ENCODE data around the gene CCT8.

Gene CCT8

GRCh38 chr21:29073222-29074006, at the start of gene CCT8:
CCT8 (minus strand) TSS chr21:29073648; CDS start chr21:29073590, 58 bp downstream.
- POLR2A ChIA-PET: interaction anchor here (0.7 to 2.9 kb wide), 16 partner anchors 9 to 227 kb away, joined by 3 to 14 read pairs (median 4); partner anchors contain the start of genes LTN1, RWDD2B and USP16
- DNase-seq (ENCODE audit: extremely low spot score): peak; percentile 100
- CTCF ChIA-PET: no interaction called here
- TF ChIP-seq ELF4 (IDR thresholded peaks at IDR 0.05) (peak; percentile 81), SP1 (IDR thresholded peaks at IDR 0.05) (no peak; the same call in 1 of the 2 replicates), L3MBTL2 (conservative IDR thresholded peaks at IDR 0.05) (peak; percentile 63)

GRCh38 chr21:29121759-29122158, 48.3 kb upstream of the CCT8 start:
- CTCF ChIA-PET: no interaction called here
- POLR2A ChIA-PET: no interaction called here
- no peak for DNase-seq (ENCODE audit: extremely low spot score)
- TF ChIP-seq ZNF384 (IDR thresholded peaks at IDR 0.05) (no peak), BHLHE40 (IDR thresholded peaks at IDR 0.05; ENCODE audit: borderline replicate concordance) (no peak), L3MBTL2 (conservative IDR thresholded peaks at IDR 0.05) (no peak), ARNT (IDR thresholded peaks at IDR 0.05) (no peak), SUZ12 (IDR thresholded peaks at IDR 0.05) (no peak), HDGF (IDR thresholded peaks at IDR 0.05; ENCODE audit: borderline replicate concordance) (no peak), LEF1 (IDR thresholded peaks at IDR 0.05; ENCODE audit: borderline replicate concordance) (no peak), SP1 (IDR thresholded peaks at IDR 0.05) (no peak), FOXK2 (IDR thresholded peaks at IDR 0.05) (no peak), FOXA1 (IDR thresholded peaks at IDR 0.05) (no peak), FOXM1 (IDR thresholded peaks at IDR 0.05; ENCODE audit: borderline replicate concordance) (no peak)

DNA sequence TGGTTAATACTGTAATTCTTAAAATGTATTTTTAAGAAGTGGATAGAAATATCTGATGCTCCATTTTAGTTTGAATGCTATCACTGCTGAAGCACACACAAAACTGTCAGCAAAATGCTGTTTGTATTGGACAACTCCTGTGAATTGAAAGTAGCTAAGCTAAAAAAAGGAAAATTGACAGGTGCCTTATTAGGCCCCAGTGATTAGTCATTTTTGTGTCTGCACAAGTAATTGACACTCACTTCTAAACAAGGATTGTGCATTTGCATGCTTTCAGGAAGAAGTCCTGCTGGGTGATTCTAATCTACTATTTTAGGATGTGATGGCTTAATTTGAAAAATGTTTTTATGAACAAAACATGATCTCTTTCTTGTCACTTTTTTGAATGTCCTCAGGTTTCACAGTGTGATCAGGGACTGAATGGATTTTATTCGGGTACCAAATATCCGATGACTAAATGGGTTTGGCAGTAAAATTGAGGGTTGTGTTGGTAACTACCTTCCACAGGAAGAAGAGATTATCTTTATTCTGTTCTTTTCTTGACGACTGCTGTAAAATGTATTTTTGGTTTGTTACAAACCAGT, 44.0 kb upstream of the CCT8 start:
- POLR2A ChIA-PET: no interaction called here
- DNase-seq (ENCODE audit: extremely low spot score): no peak
- CTCF ChIA-PET: no interaction called here
- TF ChIP-seq ELF4 (IDR thresholded peaks at IDR 0.05) (no peak), PKNOX1 (IDR thresholded peaks at IDR 0.05) (peak; percentile 28; the same call in 1 of the 2 replicates)

- peak; percentile 88 for TF ChIP-seq PKNOX1 (IDR thresholded peaks at IDR 0.05)
- peak; percentile 35 for TF ChIP-seq L3MBTL2 (conservative IDR thresholded peaks at IDR 0.05)
- no peak for TF ChIP-seq BHLHE40 (IDR thresholded peaks at IDR 0.05; ENCODE audit: borderline replicate concordance)
- no peak for TF ChIP-seq ZNF384 (IDR thresholded peaks at IDR 0.05)
- no peak for DNase-seq (ENCODE audit: extremely low spot score)
- ChIA-PET CTCF (interaction anchor here (1.0 to 1.1 kb wide), 2 partner anchors 11 to 13 kb away, joined by 3 to 4 read pairs; no protein-coding TSS in a partner anchor), POLR2A (interaction anchor here (1.4 to 1.8 kb wide), 2 partner anchors 11 to 42 kb away, joined by 6 to 7 read pairs; partner anchors contain the start of gene CCT8)
Measured at GRCh38 chr21:29115899-29116298, 42.5 kb upstream of the CCT8 start.

- CTCF ChIA-PET: interaction anchor here (1.1 kb wide), 1 partner anchor 10 kb away, joined by 4 read pairs; no protein-coding TSS in a partner anchor
- POLR2A ChIA-PET: interaction anchor here (1.4 to 1.8 kb wide), 2 partner anchors 10 to 41 kb away, joined by 6 to 7 read pairs; partner anchors contain the start of gene CCT8
- DNase-seq (ENCODE audit: extremely low spot score): peak; percentile 63
- TF ChIP-seq LEF1 (IDR thresholded peaks at IDR 0.05; ENCODE audit: borderline replicate concordance) (peak; percentile 69; the same call in 1 of the 2 replicates), CTBP1 (IDR thresholded peaks at IDR 0.05; ENCODE audit: borderline replicate concordance) (peak; percentile 83), BHLHE40 (IDR thresholded peaks at IDR 0.05; ENCODE audit: borderline replicate concordance) (no peak)
Measured at GRCh38 chr21:29114765-29115500, 41.5 kb upstream of the CCT8 start.

GRCh38 chr21:29105218-29105617, 31.8 kb upstream of the CCT8 start:
- CTCF ChIA-PET: interaction anchor here (1.7 kb wide), 1 partner anchor 10 kb away, joined by 4 read pairs; no protein-coding TSS in a partner anchor
- no peak for DNase-seq (ENCODE audit: extremely low spot score)
- POLR2A ChIA-PET: interaction anchor here (1.5 kb wide), 1 partner anchor 10 kb away, joined by 6 read pairs; no protein-coding TSS in a partner anchor
- no peak for TF ChIP-seq LEF1 (IDR thresholded peaks at IDR 0.05; ENCODE audit: borderline replicate concordance)
- no peak for TF ChIP-seq FOXK2 (IDR thresholded peaks at IDR 0.05)
- no peak for TF ChIP-seq ZNF384 (IDR thresholded peaks at IDR 0.05)
- TF ChIP-seq HDGF (IDR thresholded peaks at IDR 0.05; ENCODE audit: borderline replicate concordance): no peak
- no peak for TF ChIP-seq FOXA1 (IDR thresholded peaks at IDR 0.05)
- no peak for TF ChIP-seq TARDBP (IDR thresholded peaks at IDR 0.05)
- no peak for TF ChIP-seq PKNOX1 (IDR thresholded peaks at IDR 0.05)
- no peak for TF ChIP-seq SP1 (IDR thresholded peaks at IDR 0.05)
- no peak for TF ChIP-seq BHLHE40 (IDR thresholded peaks at IDR 0.05; ENCODE audit: borderline replicate concordance)
- TF ChIP-seq CTBP1 (IDR thresholded peaks at IDR 0.05; ENCODE audit: borderline replicate concordance): no peak
- no peak for TF ChIP-seq L3MBTL2 (conservative IDR thresholded peaks at IDR 0.05)
- TF ChIP-seq NFRKB (IDR thresholded peaks at IDR 0.05): no peak
- no peak for TF ChIP-seq ARNT (IDR thresholded peaks at IDR 0.05)
- TF ChIP-seq ELF4 (IDR thresholded peaks at IDR 0.05): no peak
- TF ChIP-seq SUZ12 (IDR thresholded peaks at IDR 0.05): no peak

Measured in HEK293T (cell line).